GM21576 (cell line): ENCODE measurements around the gene ARHGEF3.
A peak's percentile ranks its signal among the peaks of the same experiment; 100 is the strongest.

Experiments used
- ATAC-seq: cut with Tn5 transposase; IDR thresholded peaks from one replicate; pipeline ENCODE4 v1.9.1; 2021; ENCODE audit warnings: mild to moderate bottlenecking, moderate library complexity; ENCODE audit not compliant: unreplicated experiment

The ARHGEF3 gene

GRCh38 chr3:56799251-56799882 lies 2.4 kb downstream of the ARHGEF3 start:
- no peak for ATAC-seq

- ATAC-seq = no peak
Measured at GRCh38 chr3:56796996-56797395, 4.8 kb downstream of the ARHGEF3 start.

- ATAC-seq = no peak
Measured at GRCh38 chr3:56796202-56796601, 5.5 kb downstream of the ARHGEF3 start.

GRCh38 chr3:56795829-56796185 lies 5.9 kb downstream of the ARHGEF3 start:
- no peak for ATAC-seq

- no peak for ATAC-seq
Measured at GRCh38 chr3:56795097-56795828, 6.5 kb downstream of the ARHGEF3 start.

GRCh38 chr3:56792193-56792592 lies 9.6 kb downstream of the ARHGEF3 start:
- no peak for ATAC-seq

- ATAC-seq = no peak
Measured at GRCh38 chr3:56790016-56790821, 11.5 kb downstream of the ARHGEF3 start.

- ATAC-seq = no peak
Measured at GRCh38 chr3:56789076-56789475, 12.7 kb downstream of the ARHGEF3 start.

GRCh38 chr3:56788521-56788920 lies 13.2 kb downstream of the ARHGEF3 start:
- ATAC-seq = no peak

GRCh38 chr3:56787784-56788256 lies 13.9 kb downstream of the ARHGEF3 start:
- ATAC-seq = no peak

- ATAC-seq = no peak
Measured at GRCh38 chr3:56787258-56787775, 14.4 kb downstream of the ARHGEF3 start.

GRCh38 chr3:56785499-56785898 lies 16.2 kb downstream of the ARHGEF3 start:
- ATAC-seq = no peak

- ATAC-seq = no peak
Measured at GRCh38 chr3:56784448-56785001, 17.2 kb downstream of the ARHGEF3 start.

- peak; percentile 98 for ATAC-seq
Measured at GRCh38 chr3:56783644-56784447, 17.9 kb downstream of the ARHGEF3 start.

GRCh38 chr3:56782906-56783305 lies 18.8 kb downstream of the ARHGEF3 start:
- no peak for ATAC-seq

- ATAC-seq = no peak
Measured at GRCh38 chr3:56782215-56782614, 19.5 kb downstream of the ARHGEF3 start.

GRCh38 chr3:56781762-56782161 lies 20.0 kb downstream of the ARHGEF3 start:
- no peak for ATAC-seq

GRCh38 chr3:56780936-56781335 lies 20.8 kb downstream of the ARHGEF3 start:
- no peak for ATAC-seq

GRCh38 chr3:56778893-56779292 lies 22.9 kb downstream of the ARHGEF3 start:
- no peak for ATAC-seq

GRCh38 chr3:56776556-56776950 lies 25.2 kb downstream of the ARHGEF3 start:
- ATAC-seq = no peak
